Cardiac muscle cell (in vitro differentiated cells and primary cell): ENCODE results near the gene WHAMM. TPM values are rescaled to one million over a fixed set of nuclear protein-coding genes. Genes with fewer than 3 reads are reported as not detected.

Source experiments
- DNase-seq, 2 donors: peaks; one replicate each; pipeline versions ENCODE4 v3.0.0 to v3.0.0-alpha.2; 2010 to 2017; ENCODE audit warnings: low read depth in 1 of 2, low spot score in 1 of 2
- H3K27ac ChIP-seq: fragments of 200-600 bp; sonication (generic); 2 replicates; pipeline ENCODE4 v1.5.1; 2016
- H3K27me3 ChIP-seq: fragments of 200-600 bp; sonication (generic); 2 replicates; pipeline ENCODE4 v1.6.0; 2016; ENCODE audit warnings: control low read depth
- H3K36me3 ChIP-seq: fragments of 200-600 bp; sonication (generic); 2 replicates; pipeline ENCODE4 v1.5.1; 2016; ENCODE audit warnings: control low read depth
- H3K4me1 ChIP-seq: fragments of 200-600 bp; sonication (generic); 2 replicates; pipeline ENCODE4 v1.8.1; 2017; ENCODE audit warnings: low read depth, mild to moderate bottlenecking, mixed run types
- H3K4me3 ChIP-seq: fragments of 200-600 bp; sonication (generic); 2 replicates; pipeline ENCODE4 v1.5.1; 2016; ENCODE audit warnings: mild to moderate bottlenecking
- H3K9me3 ChIP-seq: fragments of 200-600 bp; sonication (generic); 2 replicates; pipeline ENCODE4 v1.5.1; 2017; ENCODE audit warnings: low read depth, mild to moderate bottlenecking, control low read depth
- polyA plus RNA-seq: library from polyadenylated mRNA; unstranded; fragments of >200 nt; fragmentation: Nextera tagmentation; extraction: Ambion mirVana; gene quantifications from 2 replicates; pipeline ENCODE4 v1.2.1, GENCODE V29; 2016
- total RNA-seq: library from RNA; depleted of rRNA; stranded (reverse); fragments of >200 nt; gene quantifications from 2 replicates; pipeline ENCODE4 v1.2.3, GENCODE V29; 2016
- TF ChIP-seq, protein P1 (sequence below): IDR thresholded peaks from 2 replicates; pipeline ENCODE4 v1.5.1; 2012; ENCODE audit warnings: low read depth, mild to moderate bottlenecking, low read length

Gene WHAMM
- total and polyA plus RNA-seq, 2 experiments from 2014 or later: 5.1 to 7.6 TPM

DNA sequence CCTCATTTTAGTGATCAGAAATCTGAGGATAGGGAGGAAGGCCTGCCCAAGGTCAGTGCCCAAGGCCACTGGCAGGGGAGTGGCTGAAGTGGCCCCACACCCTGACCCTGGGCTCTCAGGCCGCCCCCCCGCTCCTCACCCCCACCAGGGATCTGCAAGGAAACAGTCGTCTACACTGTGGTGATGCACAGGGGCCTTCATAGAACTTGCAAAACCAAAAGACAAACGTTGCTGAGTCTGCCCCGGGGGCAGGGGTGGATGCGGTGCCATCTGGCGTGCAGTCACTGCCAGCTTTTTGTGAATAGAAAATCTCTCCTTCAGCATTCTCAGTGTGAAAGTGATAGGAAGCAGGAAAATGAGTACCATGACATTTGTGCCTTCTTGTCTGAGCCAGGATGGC, 41.3 kb downstream of the WHAMM start:
- Histone ChIP-seq H3K4me1 (no peaks in the 10 kb centered on the region), H3K9me3 (no peaks in the 10 kb centered on the region), H3K4me3 (no peak overlapping the region), H3K27me3 (no peaks in the 10 kb centered on the region), H3K36me3 (no peaks in the 10 kb centered on the region), H3K27ac (no peak overlapping the region)
- TF ChIP-seq, protein P1, sequence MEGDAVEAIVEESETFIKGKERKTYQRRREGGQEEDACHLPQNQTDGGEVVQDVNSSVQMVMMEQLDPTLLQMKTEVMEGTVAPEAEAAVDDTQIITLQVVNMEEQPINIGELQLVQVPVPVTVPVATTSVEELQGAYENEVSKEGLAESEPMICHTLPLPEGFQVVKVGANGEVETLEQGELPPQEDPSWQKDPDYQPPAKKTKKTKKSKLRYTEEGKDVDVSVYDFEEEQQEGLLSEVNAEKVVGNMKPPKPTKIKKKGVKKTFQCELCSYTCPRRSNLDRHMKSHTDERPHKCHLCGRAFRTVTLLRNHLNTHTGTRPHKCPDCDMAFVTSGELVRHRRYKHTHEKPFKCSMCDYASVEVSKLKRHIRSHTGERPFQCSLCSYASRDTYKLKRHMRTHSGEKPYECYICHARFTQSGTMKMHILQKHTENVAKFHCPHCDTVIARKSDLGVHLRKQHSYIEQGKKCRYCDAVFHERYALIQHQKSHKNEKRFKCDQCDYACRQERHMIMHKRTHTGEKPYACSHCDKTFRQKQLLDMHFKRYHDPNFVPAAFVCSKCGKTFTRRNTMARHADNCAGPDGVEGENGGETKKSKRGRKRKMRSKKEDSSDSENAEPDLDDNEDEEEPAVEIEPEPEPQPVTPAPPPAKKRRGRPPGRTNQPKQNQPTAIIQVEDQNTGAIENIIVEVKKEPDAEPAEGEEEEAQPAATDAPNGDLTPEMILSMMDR: no peak
- DNase-seq: no peak

DNA sequence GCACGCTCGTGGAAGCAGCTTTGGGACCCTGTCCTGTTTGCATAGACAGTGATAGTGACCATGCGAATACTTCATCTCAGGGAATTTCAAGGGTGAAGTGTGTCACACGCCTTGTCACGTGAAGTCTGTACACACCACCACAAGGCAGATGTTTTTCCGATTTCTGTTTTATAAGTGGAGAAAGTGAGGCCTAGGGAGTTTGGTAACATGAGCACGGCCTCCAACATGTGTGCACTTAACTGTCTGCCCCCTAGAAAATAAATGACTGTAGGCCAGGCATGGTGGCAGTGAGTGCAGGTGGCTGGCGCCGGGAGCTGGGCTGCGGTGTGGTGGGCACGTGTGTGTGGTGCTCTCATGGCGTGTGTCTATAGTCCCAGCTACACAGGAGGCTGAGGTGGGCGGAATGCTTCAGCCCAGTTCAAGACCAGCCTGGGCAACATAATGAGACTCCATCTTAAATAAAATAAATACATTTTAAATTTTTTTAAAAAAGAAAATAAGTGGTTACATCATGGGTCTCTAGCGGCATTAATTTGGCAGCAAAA, 42.0 kb downstream of the WHAMM start:
- Histone ChIP-seq H3K36me3 (no peaks in the 10 kb centered on the region), H3K9me3 (no peaks in the 10 kb centered on the region), H3K4me1 (no peaks in the 10 kb centered on the region), H3K27me3 (no peaks in the 10 kb centered on the region), H3K27ac (no peak overlapping the region), H3K4me3 (no peak overlapping the region)
- no peak for DNase-seq
- TF ChIP-seq, protein P1: no peak

DNA sequence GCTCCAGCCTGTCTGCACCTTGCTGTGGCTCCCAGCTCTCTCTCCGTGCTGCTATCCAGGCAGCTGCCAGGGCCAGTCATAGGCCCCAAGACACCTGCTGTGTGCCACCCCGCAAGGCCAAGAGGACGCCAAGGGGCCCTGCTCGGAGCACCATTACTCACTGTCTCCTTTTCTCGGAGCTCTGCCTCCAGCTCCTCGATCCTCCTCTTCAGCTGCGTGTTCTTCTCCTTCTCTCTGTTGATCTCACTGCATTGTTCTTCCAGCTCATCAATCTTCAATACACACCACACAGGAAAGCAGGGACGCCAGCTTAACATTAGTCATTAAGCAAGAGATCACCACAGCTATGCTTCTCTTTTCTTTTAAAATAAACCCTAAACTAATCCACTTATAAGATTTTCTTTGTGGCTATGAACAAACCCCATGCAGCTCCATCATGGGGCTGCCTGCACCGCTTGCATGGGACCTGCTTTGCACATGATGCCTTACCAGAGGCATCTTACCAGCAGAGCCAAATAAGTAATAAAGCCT, 42.6 kb downstream of the WHAMM start:
- H3K27ac ChIP-seq: no peak overlapping the region
- H3K36me3 ChIP-seq: no peaks in the 10 kb centered on the region
- no peak overlapping the region for H3K4me3 ChIP-seq
- H3K9me3 ChIP-seq: no peaks in the 10 kb centered on the region
- no peaks in the 10 kb centered on the region for H3K27me3 ChIP-seq
- H3K4me1 ChIP-seq: no peaks in the 10 kb centered on the region
- DNase-seq: no peak
- TF ChIP-seq, protein P1: no peak

DNA sequence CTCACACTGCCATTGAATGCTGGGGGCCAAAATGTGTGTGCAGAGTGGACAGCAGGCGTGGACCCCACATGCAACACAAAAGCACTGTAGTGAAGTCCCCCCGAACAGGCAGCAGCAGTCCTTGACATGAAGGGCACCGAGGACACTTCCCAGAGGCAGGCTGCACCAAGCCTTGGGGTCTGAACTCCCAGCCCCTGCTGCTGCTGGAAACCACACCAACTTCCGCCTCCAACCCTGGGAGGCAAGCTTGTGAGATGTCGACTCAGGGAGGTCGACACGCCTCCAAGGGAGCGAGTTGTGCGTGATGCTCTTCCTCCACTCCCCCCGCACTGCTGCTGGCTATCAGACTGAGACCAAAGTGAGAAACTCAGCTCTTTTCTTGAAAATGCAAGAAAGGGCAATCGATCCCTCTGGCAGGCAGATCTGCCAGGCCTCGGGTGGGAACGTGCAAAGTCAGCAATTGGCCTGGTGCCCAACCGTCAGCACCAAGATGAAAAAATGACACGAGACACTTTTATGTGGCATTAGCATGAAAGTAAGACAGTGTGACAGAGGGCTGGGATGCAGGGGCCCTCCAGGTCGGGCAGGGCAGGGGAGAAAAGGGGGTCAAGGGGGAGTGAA, 43.6 kb downstream of the WHAMM start:
- TF ChIP-seq, protein P1: no peak
- no peaks in the 10 kb centered on the region for H3K4me1 ChIP-seq
- DNase-seq: no peak
- no peaks in the 10 kb centered on the region for H3K27me3 ChIP-seq
- H3K4me3 ChIP-seq: no peak overlapping the region
- no peak overlapping the region for H3K27ac ChIP-seq
- H3K36me3 ChIP-seq: no peaks in the 10 kb centered on the region
- no peaks in the 10 kb centered on the region for H3K9me3 ChIP-seq

DNA sequence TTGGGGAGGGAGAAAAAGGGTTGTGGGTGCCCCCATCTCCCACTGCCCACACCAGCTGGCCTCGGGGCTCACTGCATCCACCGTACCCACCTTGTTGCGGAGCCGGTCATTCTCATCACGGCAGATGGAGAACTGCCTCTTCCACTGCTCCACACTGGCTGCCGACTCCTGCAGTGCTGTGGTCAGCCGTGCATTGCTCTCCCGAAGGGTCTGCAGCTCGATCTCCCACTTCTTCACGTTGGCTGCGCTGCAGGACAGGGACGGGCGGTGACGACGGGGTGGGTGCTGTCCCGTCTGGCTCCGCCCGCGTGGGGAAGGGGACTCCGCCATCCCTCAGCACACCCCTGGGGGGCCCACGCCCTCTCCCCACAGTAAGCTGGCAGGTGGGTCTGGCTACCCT, 45.1 kb downstream of the WHAMM start:
- TF ChIP-seq, protein P1: no peak
- no peaks in the 10 kb centered on the region for H3K9me3 ChIP-seq
- H3K27ac ChIP-seq: no peak overlapping the region
- DNase-seq: no peak
- no peak overlapping the region for H3K4me3 ChIP-seq
- H3K27me3 ChIP-seq: no peaks in the 10 kb centered on the region
- no peaks in the 10 kb centered on the region for H3K36me3 ChIP-seq
- no peaks in the 10 kb centered on the region for H3K4me1 ChIP-seq
